ENCODE results near the gene WEE1. TPM values are rescaled to one million over a fixed set of nuclear protein-coding genes. Genes with fewer than 3 reads are reported as not detected.

Gene WEE1
- total RNA-seq = 28.4 and 40.3 TPM in 2 replicates

DNA sequence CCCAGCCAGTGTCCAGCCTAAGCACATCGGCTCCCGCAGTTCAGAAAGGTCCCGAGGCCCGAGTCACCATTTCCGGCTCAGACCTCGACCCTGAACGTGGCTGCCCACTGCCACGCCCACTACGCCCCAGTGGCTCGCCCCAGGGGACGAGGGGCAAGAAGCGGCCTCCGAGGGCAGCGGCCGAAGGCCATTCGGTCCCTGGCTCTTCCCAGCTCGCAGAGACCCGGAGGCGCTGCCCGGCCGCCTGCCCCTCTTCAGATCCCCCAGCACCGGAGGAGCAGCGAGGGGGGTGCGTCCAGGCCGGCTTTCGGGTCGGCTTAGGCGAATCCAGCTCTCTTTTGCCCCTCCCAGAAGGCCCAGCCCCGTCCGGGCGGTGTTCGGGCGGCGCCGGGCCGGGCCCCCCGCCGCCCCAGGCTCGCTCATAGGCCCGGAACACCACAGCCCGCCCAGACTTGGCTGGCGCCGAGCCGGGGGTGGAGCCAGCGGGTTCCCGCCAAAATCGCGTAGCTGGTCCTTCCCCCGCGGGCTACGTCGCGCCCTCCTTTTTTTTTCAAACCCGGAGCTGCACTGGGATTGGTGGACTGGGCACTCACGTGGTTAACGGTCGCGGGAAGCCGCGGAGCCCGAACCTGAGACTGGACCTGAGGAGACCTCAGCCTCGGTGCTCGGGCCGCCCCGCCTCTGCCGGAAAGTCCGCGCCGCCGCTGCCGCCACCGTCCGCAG lies at the start of gene WEE1:
Gene WEE1, plus strand, starts transcription at position 619 of the 723 bp plus-strand sequence. CDS start 264 bp downstream, outside the sequence.

Other genes starting within 250 kb of the WEE1 start
- gene IPO7, start 189.0 kb upstream of the WEE1 start, total RNA-seq = 102 and 120 TPM in 2 replicates
- gene ZNF143, start 112.7 kb upstream of the WEE1 start, total RNA-seq = 19.3 and 21.7 TPM in 2 replicates
- gene SWAP70, start 90.4 kb downstream of the WEE1 start, total RNA-seq = 35.2 and 50.3 TPM in 2 replicates

All from smooth muscle cell of trachea (primary cell).